ENCODE measurements around the gene TAF7.

DNA sequence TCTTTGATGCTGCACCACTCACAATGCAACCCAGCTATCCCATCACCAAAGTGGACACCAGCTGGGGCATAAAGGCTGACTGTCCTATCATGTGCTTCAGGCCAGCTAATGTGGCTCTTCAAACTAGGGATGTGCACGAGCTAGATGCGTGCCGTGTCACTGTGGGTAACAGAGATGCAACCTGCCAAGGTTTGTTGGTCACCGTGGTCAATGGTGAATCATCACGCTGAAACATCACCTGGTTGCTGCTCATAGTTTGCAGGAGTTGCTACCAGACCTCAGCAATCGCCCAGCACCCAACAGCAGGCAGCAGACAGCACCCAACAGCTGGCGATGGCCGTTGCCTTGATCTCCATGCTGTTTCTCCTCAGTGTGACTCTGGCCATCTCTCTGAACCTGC is 7.6 kb upstream of the TAF7 start:
- TF ChIP-seq ZZZ3 (IDR thresholded peaks at IDR 0.05; ENCODE audit: control insufficient read depth, insufficient read length, low read depth): no peak
- TF ChIP-seq, protein P1, sequence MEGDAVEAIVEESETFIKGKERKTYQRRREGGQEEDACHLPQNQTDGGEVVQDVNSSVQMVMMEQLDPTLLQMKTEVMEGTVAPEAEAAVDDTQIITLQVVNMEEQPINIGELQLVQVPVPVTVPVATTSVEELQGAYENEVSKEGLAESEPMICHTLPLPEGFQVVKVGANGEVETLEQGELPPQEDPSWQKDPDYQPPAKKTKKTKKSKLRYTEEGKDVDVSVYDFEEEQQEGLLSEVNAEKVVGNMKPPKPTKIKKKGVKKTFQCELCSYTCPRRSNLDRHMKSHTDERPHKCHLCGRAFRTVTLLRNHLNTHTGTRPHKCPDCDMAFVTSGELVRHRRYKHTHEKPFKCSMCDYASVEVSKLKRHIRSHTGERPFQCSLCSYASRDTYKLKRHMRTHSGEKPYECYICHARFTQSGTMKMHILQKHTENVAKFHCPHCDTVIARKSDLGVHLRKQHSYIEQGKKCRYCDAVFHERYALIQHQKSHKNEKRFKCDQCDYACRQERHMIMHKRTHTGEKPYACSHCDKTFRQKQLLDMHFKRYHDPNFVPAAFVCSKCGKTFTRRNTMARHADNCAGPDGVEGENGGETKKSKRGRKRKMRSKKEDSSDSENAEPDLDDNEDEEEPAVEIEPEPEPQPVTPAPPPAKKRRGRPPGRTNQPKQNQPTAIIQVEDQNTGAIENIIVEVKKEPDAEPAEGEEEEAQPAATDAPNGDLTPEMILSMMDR (IDR thresholded peaks at IDR 0.05 in 2 of 3, conservative IDR thresholded peaks at IDR 0.05 in 1 of 3; ENCODE audit: control insufficient read depth in 2 of 3, extremely low read depth in 1 of 3, insufficient read depth in 1 of 3, low read depth in 3 of 3, low read length in 3 of 3): no peak
- no peak for TF ChIP-seq SMC3 (IDR thresholded peaks at IDR 0.05; ENCODE audit: borderline replicate concordance, low read length)
- no peak for TF ChIP-seq RAD21 (IDR thresholded peaks at IDR 0.05; ENCODE audit: insufficient read depth, low read depth, low read length)
- TF ChIP-seq, protein P2, sequence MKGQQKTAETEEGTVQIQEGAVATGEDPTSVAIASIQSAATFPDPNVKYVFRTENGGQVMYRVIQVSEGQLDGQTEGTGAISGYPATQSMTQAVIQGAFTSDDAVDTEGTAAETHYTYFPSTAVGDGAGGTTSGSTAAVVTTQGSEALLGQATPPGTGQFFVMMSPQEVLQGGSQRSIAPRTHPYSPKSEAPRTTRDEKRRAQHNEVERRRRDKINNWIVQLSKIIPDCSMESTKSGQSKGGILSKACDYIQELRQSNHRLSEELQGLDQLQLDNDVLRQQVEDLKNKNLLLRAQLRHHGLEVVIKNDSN (IDR thresholded peaks at IDR 0.05; ENCODE audit: borderline replicate concordance, extremely low read length, insufficient read depth, low read depth, low read length): no peak
- no peak for TF ChIP-seq EZH2 (IDR thresholded peaks at IDR 0.05; ENCODE audit: borderline replicate concordance, control insufficient read depth, low read depth, low read length)
- TF ChIP-seq, protein P3, sequence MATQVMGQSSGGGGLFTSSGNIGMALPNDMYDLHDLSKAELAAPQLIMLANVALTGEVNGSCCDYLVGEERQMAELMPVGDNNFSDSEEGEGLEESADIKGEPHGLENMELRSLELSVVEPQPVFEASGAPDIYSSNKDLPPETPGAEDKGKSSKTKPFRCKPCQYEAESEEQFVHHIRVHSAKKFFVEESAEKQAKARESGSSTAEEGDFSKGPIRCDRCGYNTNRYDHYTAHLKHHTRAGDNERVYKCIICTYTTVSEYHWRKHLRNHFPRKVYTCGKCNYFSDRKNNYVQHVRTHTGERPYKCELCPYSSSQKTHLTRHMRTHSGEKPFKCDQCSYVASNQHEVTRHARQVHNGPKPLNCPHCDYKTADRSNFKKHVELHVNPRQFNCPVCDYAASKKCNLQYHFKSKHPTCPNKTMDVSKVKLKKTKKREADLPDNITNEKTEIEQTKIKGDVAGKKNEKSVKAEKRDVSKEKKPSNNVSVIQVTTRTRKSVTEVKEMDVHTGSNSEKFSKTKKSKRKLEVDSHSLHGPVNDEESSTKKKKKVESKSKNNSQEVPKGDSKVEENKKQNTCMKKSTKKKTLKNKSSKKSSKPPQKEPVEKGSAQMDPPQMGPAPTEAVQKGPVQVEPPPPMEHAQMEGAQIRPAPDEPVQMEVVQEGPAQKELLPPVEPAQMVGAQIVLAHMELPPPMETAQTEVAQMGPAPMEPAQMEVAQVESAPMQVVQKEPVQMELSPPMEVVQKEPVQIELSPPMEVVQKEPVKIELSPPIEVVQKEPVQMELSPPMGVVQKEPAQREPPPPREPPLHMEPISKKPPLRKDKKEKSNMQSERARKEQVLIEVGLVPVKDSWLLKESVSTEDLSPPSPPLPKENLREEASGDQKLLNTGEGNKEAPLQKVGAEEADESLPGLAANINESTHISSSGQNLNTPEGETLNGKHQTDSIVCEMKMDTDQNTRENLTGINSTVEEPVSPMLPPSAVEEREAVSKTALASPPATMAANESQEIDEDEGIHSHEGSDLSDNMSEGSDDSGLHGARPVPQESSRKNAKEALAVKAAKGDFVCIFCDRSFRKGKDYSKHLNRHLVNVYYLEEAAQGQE (IDR thresholded peaks at IDR 0.05; ENCODE audit: low read depth, low read length): no peak
- TF ChIP-seq POLR2A (IDR thresholded peaks at IDR 0.05; ENCODE audit: low read depth, low read length): no peak
- no peak for TF ChIP-seq FOXM1 (IDR thresholded peaks at IDR 0.05; ENCODE audit: low read depth, low read length)
- TF ChIP-seq CHD4 (IDR thresholded peaks at IDR 0.05): no peak
